OCI-LY1 (cell line): Measurements from ENCODE around the gene PRSS2.

Experiments
- H2AFZ ChIP-seq: fragments of 200-600 bp; sonication (generic), shearing (Covaris generic); 2 replicates; pipeline ENCODE4 v1.6.0; 2014; ENCODE audit warnings: antibody characterized with exemption, mild to moderate bottlenecking, low read length
- H3F3A ChIP-seq: fragments of 200-600 bp; sonication (generic), shearing (Covaris generic); 2 replicates; pipeline ENCODE4 v1.6.0; 2014; ENCODE audit warnings: mild to moderate bottlenecking, antibody characterized with exemption, low read length, moderate library complexity; ENCODE audit not compliant: insufficient read depth
- H3K27ac ChIP-seq: fragments of 200-600 bp; sonication (generic); 2 replicates; pipeline ENCODE4 v1.5.1; 2014; ENCODE audit warnings: low read length, mixed run types, mild to moderate bottlenecking, low read depth; ENCODE audit not compliant: poor library complexity, severe bottlenecking
- H3K27me3 ChIP-seq: fragments of 200-600 bp; sonication (generic); 2 replicates; pipeline ENCODE4 v1.6.0; 2014; ENCODE audit warnings: antibody characterized with exemption, mild to moderate bottlenecking, low read length, moderate library complexity; ENCODE audit not compliant: insufficient read depth
- H3K36me3 ChIP-seq: fragments of 200-600 bp; sonication (generic); 2 replicates; pipeline ENCODE4 v1.6.1; 2014; ENCODE audit warnings: mild to moderate bottlenecking, antibody characterized with exemption, low read length, moderate library complexity, mixed read lengths; ENCODE audit not compliant: insufficient read depth
- H3K4me1 ChIP-seq: fragments of 200-600 bp; sonication (generic); 2 replicates; pipeline ENCODE4 v1.5.1; 2014; ENCODE audit warnings: mild to moderate bottlenecking, low read length, moderate library complexity; ENCODE audit not compliant: insufficient read depth, severe bottlenecking
- H3K4me2 ChIP-seq: fragments of 200-600 bp; sonication (generic), shearing (Covaris generic); 2 replicates; pipeline ENCODE4 v1.6.1; 2014; ENCODE audit warnings: low read length
- H3K4me3 ChIP-seq: fragments of 200-600 bp; sonication (generic); 2 replicates; pipeline ENCODE4 v1.5.1; 2014; ENCODE audit warnings: low read length, low read depth, mild to moderate bottlenecking, mixed read lengths; ENCODE audit not compliant: poor library complexity, severe bottlenecking
- H3K79me2 ChIP-seq: fragments of 200-600 bp; shearing (Covaris generic); 2 replicates; pipeline ENCODE4 v1.6.1; 2016; ENCODE audit warnings: mixed run types, low read length, mixed read lengths; ENCODE audit not compliant: insufficient read depth
- H3K9ac ChIP-seq: fragments of 200-600 bp; sonication (generic), shearing (Covaris generic); 2 replicates; pipeline ENCODE4 v1.6.1; 2014; ENCODE audit warnings: mild to moderate bottlenecking, low read length, mixed read lengths
- H3K9me2 ChIP-seq: fragments of 200-600 bp; sonication (generic), shearing (Covaris generic); 2 replicates; pipeline ENCODE4 v1.6.1; 2014; ENCODE audit warnings: low read depth, mild to moderate bottlenecking, low read length, mixed read lengths
- H3K9me3 ChIP-seq: fragments of 200-600 bp; shearing (Covaris generic); 2 replicates; pipeline ENCODE4 v1.6.1; 2014; ENCODE audit warnings: low read length, mixed read lengths
- H4K20me1 ChIP-seq: fragments of 200-600 bp; sonication (generic), shearing (Covaris generic); 2 replicates; pipeline ENCODE4 v1.6.0; 2016; ENCODE audit warnings: mild to moderate bottlenecking, low read length; ENCODE audit not compliant: insufficient read depth
- EZH2 ChIP-seq: fragments of 200-600 bp; sonication (generic), shearing (Covaris generic); IDR thresholded peaks from 2 replicates; pipeline ENCODE4 v1.8.0; 2017; ENCODE audit warnings: borderline replicate concordance, mixed run types, mild to moderate bottlenecking, antibody characterized with exemption, low read length, moderate library complexity, mixed read lengths
- TF ChIP-seq, protein P1 (sequence below): fragments of 200-600 bp; sonication (generic), shearing (Covaris generic); IDR thresholded peaks from 2 replicates; pipeline ENCODE4 v1.5.1; 2017; ENCODE audit warnings: mild to moderate bottlenecking, antibody characterized with exemption, low read length, moderate library complexity, mixed read lengths

PRSS2 gene

DNA sequence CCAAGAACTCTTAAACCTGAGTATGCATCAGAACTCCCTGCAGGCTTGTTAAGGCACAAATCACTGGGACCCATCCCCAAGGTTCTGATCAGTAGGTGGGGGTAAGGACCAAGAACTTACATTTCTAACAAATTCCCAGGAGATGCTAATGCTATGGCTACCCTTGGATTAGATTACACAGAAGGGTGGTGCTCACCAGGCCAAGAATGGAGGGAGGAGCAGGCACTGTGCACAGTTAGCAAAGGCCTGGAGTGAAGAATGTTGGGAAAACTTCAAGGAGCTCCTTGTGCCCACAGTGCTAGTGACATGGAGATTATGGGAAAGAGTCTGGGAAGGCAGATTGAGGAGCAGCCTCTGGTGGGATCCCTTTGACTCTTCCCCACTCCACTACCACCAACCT, 1.9 kb downstream of the PRSS2 start:
- Histone ChIP-seq H3K36me3 (no peaks in the 10 kb centered on the region), H3K27ac (no peak overlapping the region), H2AFZ (no peak overlapping the region), H3K9ac (no peak overlapping the region), H3K9me2 (no peaks in the 10 kb centered on the region), H4K20me1 (no peaks in the 10 kb centered on the region), H3K79me2 (no peaks in the 10 kb centered on the region), H3F3A (no peaks in the 10 kb centered on the region), H3K27me3 (no peaks in the 10 kb centered on the region), H3K4me3 (no peak overlapping the region), H3K4me2 (no peak overlapping the region), H3K9me3 (no peaks in the 10 kb centered on the region), H3K4me1 (peaks cover 15% of the 10 kb centered on the region)
- no peak for TF ChIP-seq EZH2
- TF ChIP-seq, protein P1, sequence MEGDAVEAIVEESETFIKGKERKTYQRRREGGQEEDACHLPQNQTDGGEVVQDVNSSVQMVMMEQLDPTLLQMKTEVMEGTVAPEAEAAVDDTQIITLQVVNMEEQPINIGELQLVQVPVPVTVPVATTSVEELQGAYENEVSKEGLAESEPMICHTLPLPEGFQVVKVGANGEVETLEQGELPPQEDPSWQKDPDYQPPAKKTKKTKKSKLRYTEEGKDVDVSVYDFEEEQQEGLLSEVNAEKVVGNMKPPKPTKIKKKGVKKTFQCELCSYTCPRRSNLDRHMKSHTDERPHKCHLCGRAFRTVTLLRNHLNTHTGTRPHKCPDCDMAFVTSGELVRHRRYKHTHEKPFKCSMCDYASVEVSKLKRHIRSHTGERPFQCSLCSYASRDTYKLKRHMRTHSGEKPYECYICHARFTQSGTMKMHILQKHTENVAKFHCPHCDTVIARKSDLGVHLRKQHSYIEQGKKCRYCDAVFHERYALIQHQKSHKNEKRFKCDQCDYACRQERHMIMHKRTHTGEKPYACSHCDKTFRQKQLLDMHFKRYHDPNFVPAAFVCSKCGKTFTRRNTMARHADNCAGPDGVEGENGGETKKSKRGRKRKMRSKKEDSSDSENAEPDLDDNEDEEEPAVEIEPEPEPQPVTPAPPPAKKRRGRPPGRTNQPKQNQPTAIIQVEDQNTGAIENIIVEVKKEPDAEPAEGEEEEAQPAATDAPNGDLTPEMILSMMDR = no peak

DNA sequence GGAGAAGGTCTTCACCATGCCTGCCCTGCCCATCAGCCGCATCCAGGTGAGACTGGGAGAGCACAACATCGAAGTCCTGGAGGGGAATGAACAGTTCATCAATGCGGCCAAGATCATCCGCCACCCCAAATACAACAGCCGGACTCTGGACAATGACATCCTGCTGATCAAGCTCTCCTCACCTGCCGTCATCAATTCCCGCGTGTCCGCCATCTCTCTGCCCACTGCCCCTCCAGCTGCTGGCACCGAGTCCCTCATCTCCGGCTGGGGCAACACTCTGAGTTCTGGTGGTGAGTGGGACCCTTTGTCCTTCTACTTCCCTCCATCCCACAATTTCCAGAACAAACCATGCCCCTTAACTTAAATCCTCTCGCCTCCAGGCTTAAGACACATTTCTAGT, 2.5 kb downstream of the PRSS2 start:
- no peak overlapping the region for H3K4me3 ChIP-seq
- no peaks in the 10 kb centered on the region for H3K9me2 ChIP-seq
- no peak overlapping the region for H3K4me2 ChIP-seq
- no peak overlapping the region for H3K9ac ChIP-seq
- no peaks in the 10 kb centered on the region for H3K9me3 ChIP-seq
- no peaks in the 10 kb centered on the region for H3K27me3 ChIP-seq
- no peak overlapping the region for H3K27ac ChIP-seq
- TF ChIP-seq, protein P1 = no peak
- no peak for TF ChIP-seq EZH2
- H3K79me2 ChIP-seq = no peaks in the 10 kb centered on the region
- no peaks in the 10 kb centered on the region for H3K36me3 ChIP-seq
- no peak overlapping the region for H2AFZ ChIP-seq
- no peaks in the 10 kb centered on the region for H4K20me1 ChIP-seq
- no peaks in the 10 kb centered on the region for H3F3A ChIP-seq
- peaks cover 15% of the 10 kb centered on the region for H3K4me1 ChIP-seq

DNA sequence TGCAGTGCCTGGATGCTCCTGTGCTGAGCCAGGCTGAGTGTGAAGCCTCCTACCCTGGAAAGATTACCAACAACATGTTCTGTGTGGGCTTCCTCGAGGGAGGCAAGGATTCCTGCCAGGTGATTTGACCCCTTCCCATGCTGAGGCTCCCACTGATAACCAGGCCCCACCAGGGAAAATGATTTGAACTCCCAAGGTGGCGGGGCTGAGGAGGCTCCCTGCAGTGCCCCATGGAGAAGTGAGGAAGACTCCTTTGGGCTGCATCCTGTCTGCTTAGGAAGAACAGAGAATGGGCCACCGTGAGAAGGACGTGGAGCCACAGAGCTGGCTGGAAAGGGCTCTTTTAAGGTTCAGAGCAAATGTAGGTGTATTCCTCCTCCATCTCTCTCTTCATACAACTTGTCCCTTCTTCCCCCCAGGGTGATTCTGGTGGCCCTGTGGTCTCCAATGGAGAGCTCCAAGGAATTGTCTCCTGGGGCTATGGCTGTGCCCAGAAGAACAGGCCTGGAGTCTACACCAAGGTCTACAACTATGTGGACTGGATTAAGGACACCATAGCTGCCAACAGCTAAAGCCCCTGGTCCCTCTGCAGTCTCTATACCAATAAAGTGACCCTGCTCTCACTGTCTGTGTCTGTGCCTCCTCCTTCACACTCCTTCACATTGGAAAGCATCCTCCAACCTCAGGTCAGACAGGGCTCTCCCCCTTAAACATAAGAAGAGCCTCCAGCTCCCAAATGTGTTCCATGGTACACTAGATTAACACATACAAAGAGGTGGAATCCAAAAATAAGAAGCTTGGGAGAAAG, 3.4 kb downstream of the PRSS2 start:
- H3K36me3 ChIP-seq = no peaks in the 10 kb centered on the region
- no peak overlapping the region for H3K9ac ChIP-seq
- TF ChIP-seq EZH2 = no peak
- TF ChIP-seq, protein P1 = no peak
- no peak overlapping the region for H2AFZ ChIP-seq
- H3K27ac ChIP-seq = no peak overlapping the region
- no peak overlapping the region for H3K4me2 ChIP-seq
- no peaks in the 10 kb centered on the region for H3K79me2 ChIP-seq
- H4K20me1 ChIP-seq = no peaks in the 10 kb centered on the region
- no peaks in the 10 kb centered on the region for H3F3A ChIP-seq
- H3K4me1 ChIP-seq = peaks cover 15% of the 10 kb centered on the region
- no peak overlapping the region for H3K4me3 ChIP-seq
- H3K9me2 ChIP-seq = no peaks in the 10 kb centered on the region
- no peaks in the 10 kb centered on the region for H3K9me3 ChIP-seq
- 0 out of 2 replicates have a peak, but pooled peaks cover 3% of the 10 kb centered on the region for H3K27me3 ChIP-seq
